Thoracic aorta (tissue), 2 donors: ENCODE results near the gene CDK2. TPM values are rescaled to one million over a fixed set of nuclear protein-coding genes. Genes with fewer than 3 reads are reported as not detected.
A peak's percentile ranks its signal among the peaks of the same experiment; 100 is the strongest.
"Not testable (repeated sequence)": the region's sequence is repeated elsewhere in the genome, so short reads cannot be mapped to it uniquely, and the experiment has no call there.

Source experiments
- ATAC-seq: fragments of 150-250 bp; one replicate; pipeline ENCODE4 v1.8.0; 2017; ENCODE audit warnings: low read depth; ENCODE audit not compliant: insufficient number of reproducible peaks, low FRiP score
- DNase-seq: peaks from one replicate; pipeline ENCODE4 v3.0.0-alpha.2; 2020; ENCODE audit warnings: low spot score
- H3K27ac ChIP-seq, 2 donors: fragments of 200-600 bp; sonication (generic); 1 replicate in 1 of 2; 2 replicates in 1 of 2; pipeline ENCODE4 v1.5.1; 2016; ENCODE audit warnings: mild to moderate bottlenecking in 2 of 2, moderate library complexity in 2 of 2
- H3K27me3 ChIP-seq: fragments of 200-600 bp; sonication (generic); replicated peaks from 2 replicates; pipeline ENCODE4 v1.6.0; 2016; ENCODE audit warnings: mild to moderate bottlenecking; ENCODE audit not compliant: insufficient read depth
- H3K36me3 ChIP-seq: fragments of 200-600 bp; sonication (generic); one replicate; pipeline ENCODE4 v1.5.1; 2016
- H3K4me1 ChIP-seq, 2 donors: fragments of 200-600 bp; sonication (generic); 1 replicate in 1 of 2; 2 replicates in 1 of 2; pipeline versions ENCODE4 v1.5.1 to v1.6.0; 2016; ENCODE audit warnings: low read depth in 2 of 2, mild to moderate bottlenecking in 1 of 2; ENCODE audit not compliant: control insufficient read depth in 1 of 2
- H3K4me3 ChIP-seq: fragments of 200-600 bp; sonication (generic); 2 replicates; pipeline ENCODE4 v1.5.1; 2016; ENCODE audit warnings: mild to moderate bottlenecking
- H3K9me3 ChIP-seq: fragments of 200-600 bp; sonication (generic); 2 replicates; pipeline ENCODE4 v1.5.1; 2016
- CTCF ChIP-seq: fragments of 200-600 bp; sonication (generic); IDR thresholded peaks from one replicate; pipeline ENCODE4 v1.5.1; 2019; ENCODE audit warnings: antibody characterized with exemption
- total RNA-seq, 2 donors: library from RNA; depleted of rRNA; stranded (reverse); fragments of >200 nt; gene quantifications; one replicate each; pipeline versions ENCODE4 v1.1.0 to v1.2.3, GENCODE V29; 2016

Gene CDK2
- total RNA-seq, 2 donors from 2014 or later: 18.0 to 32.5 TPM

GRCh38 chr12:55997535-55997859 lies 30.9 kb downstream of the CDK2 start:
- no peaks in the 10 kb centered on the region for H3K27me3 ChIP-seq
- DNase-seq (no peak), ATAC-seq (no peak)
- peak overlapping the region; percentile 62 to 74 for H3K27ac ChIP-seq
- H3K4me3 ChIP-seq: peak overlapping the region; percentile 77
- peaks cover 0 to 11% of the 10 kb centered on the region in 2 donors for H3K4me1 ChIP-seq
- TF ChIP-seq CTCF: no peak
- no peaks in the 10 kb centered on the region for H3K9me3 ChIP-seq
- H3K36me3 ChIP-seq: peaks cover 15% of the 10 kb centered on the region

- H3K4me1 ChIP-seq: peaks cover 0 to 11% of the 10 kb centered on the region in 2 donors
- not testable (repeated sequence) for H3K9me3 ChIP-seq, H3K27ac ChIP-seq, ATAC-seq, DNase-seq, H3K4me3 ChIP-seq, H3K36me3 ChIP-seq, H3K27me3 ChIP-seq
Measured at GRCh38 chr12:55999522-55999921, 32.9 kb downstream of the CDK2 start.

GRCh38 chr12:55999999-56000540 lies 33.4 kb downstream of the CDK2 start:
- not testable (repeated sequence) for H3K4me3 ChIP-seq, H3K36me3 ChIP-seq, H3K9me3 ChIP-seq, ATAC-seq, H3K27ac ChIP-seq, H3K27me3 ChIP-seq, DNase-seq
- peaks cover 0 to 11% of the 10 kb centered on the region in 2 donors for H3K4me1 ChIP-seq

GRCh38 chr12:56001487-56002100 lies 35.0 kb downstream of the CDK2 start:
- peaks cover 8% of the 10 kb centered on the region for H3K36me3 ChIP-seq
- ATAC-seq (no peak), DNase-seq (no peak)
- H3K27me3 ChIP-seq: no peaks in the 10 kb centered on the region
- H3K4me1 ChIP-seq: peaks cover 0 to 11% of the 10 kb centered on the region in 2 donors
- H3K27ac ChIP-seq: no peak overlapping the region
- no peak overlapping the region for H3K4me3 ChIP-seq
- TF ChIP-seq CTCF: no peak
- H3K9me3 ChIP-seq: no peaks in the 10 kb centered on the region

- DNase-seq, H3K4me1 ChIP-seq, H3K36me3 ChIP-seq, H3K27me3 ChIP-seq, H3K9me3 ChIP-seq, H3K27ac ChIP-seq, H3K4me3 ChIP-seq, ATAC-seq: not testable (repeated sequence)
Measured at GRCh38 chr12:56003376-56003775, 36.7 kb downstream of the CDK2 start.

GRCh38 chr12:56004211-56004610 lies 37.6 kb downstream of the CDK2 start:
- TF ChIP-seq CTCF: no peak
- DNase-seq (no peak), ATAC-seq (no peak)
- Histone ChIP-seq H3K4me1 (peaks cover 0 to 8% of the 10 kb centered on the region in 2 donors), H3K36me3 (peaks cover 8% of the 10 kb centered on the region), H3K27ac (no peak overlapping the region), H3K9me3 (no peaks in the 10 kb centered on the region), H3K27me3 (no peaks in the 10 kb centered on the region), H3K4me3 (no peak overlapping the region)
